ENCODE results near the gene IBSP.

The IBSP gene

DNA sequence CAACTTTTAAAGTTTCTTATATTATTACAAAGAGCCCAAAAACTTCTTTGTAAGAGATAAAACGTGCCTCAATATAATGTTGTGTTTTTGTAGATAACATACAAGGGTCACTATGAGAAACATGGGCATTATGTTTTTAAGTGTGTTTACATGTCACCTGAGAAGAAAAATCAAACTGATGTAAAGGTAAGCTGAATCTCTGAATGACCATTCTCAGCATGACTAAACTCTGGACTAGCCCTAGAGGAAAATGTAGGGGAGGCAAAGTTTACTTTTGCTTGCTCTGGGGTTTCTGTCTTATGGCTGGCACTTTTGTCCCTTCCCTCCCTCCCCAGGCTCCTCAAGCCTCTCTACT, 40.2 kb downstream of the IBSP start:
- Histone ChIP-seq H3K27ac (ENCODE audit: low read depth, low read length, poor library complexity, severe bottlenecking) (no peak overlapping the region), H4K20me1 (ENCODE audit: insufficient read depth, low read length) (no peaks in the 10 kb centered on the region), H3F3A (ENCODE audit: insufficient read depth, low read length) (no peaks in the 10 kb centered on the region), H3K79me2 (ENCODE audit: insufficient read depth, low read length) (no peaks in the 10 kb centered on the region), H3K4me2 (ENCODE audit: low read length) (no peak overlapping the region), H2AFZ (ENCODE audit: low read length) (no peak overlapping the region), H3K4me1 (ENCODE audit: insufficient read depth, low read length, severe bottlenecking) (no peaks in the 10 kb centered on the region), H3K27me3 (ENCODE audit: insufficient read depth, low read length) (no peaks in the 10 kb centered on the region), H3K4me3 (ENCODE audit: low read depth, low read length, poor library complexity, severe bottlenecking) (no peak overlapping the region), H3K9me2 (ENCODE audit: low read depth, low read length) (no peaks in the 10 kb centered on the region), H3K9ac (ENCODE audit: low read length) (no peak overlapping the region), H3K9me3 (ENCODE audit: low read length) (no peaks in the 10 kb centered on the region), H3K36me3 (ENCODE audit: insufficient read depth, low read length) (no peaks in the 10 kb centered on the region)
- TF ChIP-seq EZH2 (IDR thresholded peaks at IDR 0.05; ENCODE audit: borderline replicate concordance, low read length) = no peak
- TF ChIP-seq, protein P1, sequence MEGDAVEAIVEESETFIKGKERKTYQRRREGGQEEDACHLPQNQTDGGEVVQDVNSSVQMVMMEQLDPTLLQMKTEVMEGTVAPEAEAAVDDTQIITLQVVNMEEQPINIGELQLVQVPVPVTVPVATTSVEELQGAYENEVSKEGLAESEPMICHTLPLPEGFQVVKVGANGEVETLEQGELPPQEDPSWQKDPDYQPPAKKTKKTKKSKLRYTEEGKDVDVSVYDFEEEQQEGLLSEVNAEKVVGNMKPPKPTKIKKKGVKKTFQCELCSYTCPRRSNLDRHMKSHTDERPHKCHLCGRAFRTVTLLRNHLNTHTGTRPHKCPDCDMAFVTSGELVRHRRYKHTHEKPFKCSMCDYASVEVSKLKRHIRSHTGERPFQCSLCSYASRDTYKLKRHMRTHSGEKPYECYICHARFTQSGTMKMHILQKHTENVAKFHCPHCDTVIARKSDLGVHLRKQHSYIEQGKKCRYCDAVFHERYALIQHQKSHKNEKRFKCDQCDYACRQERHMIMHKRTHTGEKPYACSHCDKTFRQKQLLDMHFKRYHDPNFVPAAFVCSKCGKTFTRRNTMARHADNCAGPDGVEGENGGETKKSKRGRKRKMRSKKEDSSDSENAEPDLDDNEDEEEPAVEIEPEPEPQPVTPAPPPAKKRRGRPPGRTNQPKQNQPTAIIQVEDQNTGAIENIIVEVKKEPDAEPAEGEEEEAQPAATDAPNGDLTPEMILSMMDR (IDR thresholded peaks at IDR 0.05; ENCODE audit: low read length) = no peak

DNA sequence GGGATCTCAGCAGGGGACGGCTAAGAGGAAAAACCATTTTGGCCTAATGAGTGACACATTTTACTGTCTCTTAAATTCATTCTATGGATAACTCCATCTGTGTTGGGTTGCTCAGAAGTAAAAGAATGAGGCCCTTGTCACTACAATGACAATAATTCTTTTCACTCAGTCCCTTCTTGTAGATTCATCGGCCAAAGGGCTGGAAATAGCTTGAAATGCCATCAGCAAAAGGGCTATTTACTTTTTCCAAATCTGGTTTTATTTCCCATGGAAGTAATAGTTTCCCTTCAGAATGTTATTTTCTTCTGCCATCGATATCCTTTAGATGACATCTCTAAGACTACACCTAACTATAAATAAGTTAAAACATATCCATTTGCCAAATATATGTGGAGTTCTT, 40.8 kb downstream of the IBSP start:
- H2AFZ ChIP-seq (ENCODE audit: low read length) = no peak overlapping the region
- H3K27me3 ChIP-seq (ENCODE audit: insufficient read depth, low read length) = no peaks in the 10 kb centered on the region
- H3K4me3 ChIP-seq (ENCODE audit: low read depth, low read length, poor library complexity, severe bottlenecking) = no peak overlapping the region
- no peaks in the 10 kb centered on the region for H3K36me3 ChIP-seq (ENCODE audit: insufficient read depth, low read length)
- no peaks in the 10 kb centered on the region for H3K79me2 ChIP-seq (ENCODE audit: insufficient read depth, low read length)
- no peaks in the 10 kb centered on the region for H3F3A ChIP-seq (ENCODE audit: insufficient read depth, low read length)
- H3K27ac ChIP-seq (ENCODE audit: low read depth, low read length, poor library complexity, severe bottlenecking) = no peak overlapping the region
- no peak for TF ChIP-seq EZH2 (IDR thresholded peaks at IDR 0.05; ENCODE audit: borderline replicate concordance, low read length)
- TF ChIP-seq, protein P1 (IDR thresholded peaks at IDR 0.05; ENCODE audit: low read length) = no peak
- H3K9me2 ChIP-seq (ENCODE audit: low read depth, low read length) = no peaks in the 10 kb centered on the region
- H3K9me3 ChIP-seq (ENCODE audit: low read length) = no peaks in the 10 kb centered on the region
- no peaks in the 10 kb centered on the region for H3K4me1 ChIP-seq (ENCODE audit: insufficient read depth, low read length, severe bottlenecking)
- no peaks in the 10 kb centered on the region for H4K20me1 ChIP-seq (ENCODE audit: insufficient read depth, low read length)
- H3K4me2 ChIP-seq (ENCODE audit: low read length) = no peak overlapping the region
- no peak overlapping the region for H3K9ac ChIP-seq (ENCODE audit: low read length)

DNA sequence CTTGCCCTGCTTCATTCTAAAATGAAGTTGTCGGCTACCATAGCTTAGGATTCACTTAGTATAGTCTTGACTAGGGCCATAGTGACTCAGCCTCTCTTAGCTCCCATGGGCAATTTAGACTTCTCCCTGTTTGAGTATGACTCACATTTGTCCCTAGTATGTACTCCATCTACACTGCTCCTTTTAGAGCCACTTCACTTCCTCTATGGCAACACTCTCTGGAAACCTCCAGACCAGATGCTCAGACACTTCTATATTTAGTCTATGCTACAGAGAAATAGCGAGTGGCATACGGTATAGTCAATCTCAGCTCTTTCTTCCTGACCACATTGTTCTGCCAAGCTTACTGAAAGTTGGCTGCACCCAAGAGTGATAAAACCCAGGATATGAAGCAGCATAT, 44.6 kb downstream of the IBSP start:
- H3K4me2 ChIP-seq (ENCODE audit: low read length) = no peak overlapping the region
- no peaks in the 10 kb centered on the region for H3K36me3 ChIP-seq (ENCODE audit: insufficient read depth, low read length)
- H3K4me1 ChIP-seq (ENCODE audit: insufficient read depth, low read length, severe bottlenecking) = no peaks in the 10 kb centered on the region
- H3K79me2 ChIP-seq (ENCODE audit: insufficient read depth, low read length) = no peaks in the 10 kb centered on the region
- H2AFZ ChIP-seq (ENCODE audit: low read length) = no peak overlapping the region
- H3K9ac ChIP-seq (ENCODE audit: low read length) = no peak overlapping the region
- no peaks in the 10 kb centered on the region for H4K20me1 ChIP-seq (ENCODE audit: insufficient read depth, low read length)
- H3K9me2 ChIP-seq (ENCODE audit: low read depth, low read length) = no peaks in the 10 kb centered on the region
- no peaks in the 10 kb centered on the region for H3K9me3 ChIP-seq (ENCODE audit: low read length)
- H3K4me3 ChIP-seq (ENCODE audit: low read depth, low read length, poor library complexity, severe bottlenecking) = no peak overlapping the region
- no peaks in the 10 kb centered on the region for H3F3A ChIP-seq (ENCODE audit: insufficient read depth, low read length)
- H3K27me3 ChIP-seq (ENCODE audit: insufficient read depth, low read length) = no peaks in the 10 kb centered on the region
- H3K27ac ChIP-seq (ENCODE audit: low read depth, low read length, poor library complexity, severe bottlenecking) = no peak overlapping the region
- TF ChIP-seq EZH2 (IDR thresholded peaks at IDR 0.05; ENCODE audit: borderline replicate concordance, low read length) = no peak
- TF ChIP-seq, protein P1 (IDR thresholded peaks at IDR 0.05; ENCODE audit: low read length) = no peak
